SKM-1 (cell line): Measurements from ENCODE around the gene DYNC1I1.
A peak's percentile ranks its signal among the peaks of the same experiment; 100 is the strongest.

Source experiments
- DNase-seq: peaks from one replicate; lab custom pipeline; 2025; ENCODE audit not compliant: unreplicated experiment; lab: John Stamatoyannopoulos, UW

The DYNC1I1 gene

GRCh38 chr7:95847061-95847460 lies 74.7 kb downstream of the DYNC1I1 start:
- no peak for DNase-seq

DNA sequence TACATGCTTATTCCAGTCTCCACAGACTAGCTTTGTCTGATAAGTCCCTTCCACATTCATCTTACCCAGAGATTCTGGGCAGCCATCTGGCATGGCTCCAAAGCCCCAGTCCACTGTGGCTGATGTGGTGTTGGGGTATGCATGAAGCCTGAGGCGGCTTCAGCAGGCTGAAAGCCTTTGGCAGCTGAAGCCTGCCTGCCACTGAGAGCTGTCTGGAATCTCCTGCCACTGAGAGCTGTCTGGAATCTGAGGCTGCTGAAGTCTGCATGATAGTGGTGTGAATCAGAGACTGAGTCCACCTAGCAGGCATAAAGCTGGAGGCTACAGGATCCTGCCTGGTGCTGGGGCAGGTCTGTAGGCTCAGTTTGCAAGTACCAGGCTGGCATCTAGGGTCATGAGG lies 87.1 kb downstream of the DYNC1I1 start:
- no peak for DNase-seq

GRCh38 chr7:95861041-95861440 lies 88.7 kb downstream of the DYNC1I1 start:
- no peak for DNase-seq

- DNase-seq: no peak
These were observed 91.3 kb downstream of the DYNC1I1 start for GRCh38 chr7:95863623-95864022.

DNA sequence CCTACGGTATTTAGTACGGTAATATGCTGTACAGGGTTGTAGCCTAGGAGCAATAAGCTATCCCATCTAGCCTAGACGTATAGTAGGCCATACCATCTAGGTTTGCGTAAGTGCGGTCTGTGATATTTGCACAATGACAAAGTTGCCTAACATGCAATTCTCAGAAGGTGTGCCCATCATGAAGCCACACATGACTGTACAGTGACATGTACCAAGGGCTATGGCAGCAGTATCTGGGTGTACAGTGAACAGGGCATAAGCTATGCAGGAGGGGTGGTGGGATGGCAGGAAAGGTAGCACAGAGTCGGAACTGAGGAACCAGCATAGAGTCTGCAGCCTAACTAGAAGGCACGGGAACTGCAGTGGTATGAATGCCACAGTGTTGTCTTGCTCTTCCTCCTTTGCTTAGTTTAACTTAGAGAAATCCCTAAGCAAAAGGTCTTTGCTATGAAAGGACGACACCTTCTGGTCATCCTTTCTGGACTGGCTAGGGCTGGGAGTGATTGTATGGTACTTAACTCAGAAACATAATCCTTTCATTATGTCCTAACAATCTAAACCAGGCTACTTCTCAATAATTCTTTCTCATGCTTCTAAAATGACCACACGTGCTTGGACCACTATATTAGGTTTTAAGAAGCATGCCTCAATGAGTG lies 93.5 kb downstream of the DYNC1I1 start:
- DNase-seq: no peak

- no peak for DNase-seq
These were observed 95.0 kb downstream of the DYNC1I1 start for GRCh38 chr7:95867309-95867708.

GRCh38 chr7:95871075-95871848 lies 98.9 kb downstream of the DYNC1I1 start:
- DNase-seq: no peak

- no peak for DNase-seq
These were observed 99.5 kb downstream of the DYNC1I1 start for GRCh38 chr7:95871896-95872295.

DNA sequence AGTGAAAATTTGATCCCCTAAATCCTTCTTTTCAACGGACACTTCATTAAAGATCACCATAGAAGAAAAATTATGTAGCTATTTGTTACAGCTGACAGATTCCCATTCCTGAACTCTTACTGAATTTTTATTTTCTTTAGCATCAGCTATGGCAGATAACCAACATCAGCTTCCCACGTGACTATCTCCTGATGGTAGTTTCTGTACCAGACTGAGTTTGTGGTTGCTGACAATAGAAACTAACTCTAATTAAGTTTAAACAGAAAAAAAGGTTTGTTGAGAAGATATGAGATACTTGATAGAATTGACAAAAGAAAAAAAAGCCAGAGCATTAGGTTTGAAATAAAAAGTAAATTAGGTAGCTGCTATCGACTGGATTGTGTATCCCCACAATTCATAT lies 101.8 kb downstream of the DYNC1I1 start:
- no peak for DNase-seq

- no peak for DNase-seq
These were observed 102.3 kb downstream of the DYNC1I1 start for GRCh38 chr7:95874541-95875265.

- no peak for DNase-seq
These were observed 103.2 kb downstream of the DYNC1I1 start for GRCh38 chr7:95875519-95875918.

- no peak for DNase-seq
These were observed 106.3 kb downstream of the DYNC1I1 start for GRCh38 chr7:95878677-95879076.

- DNase-seq: no peak
These were observed 109.2 kb downstream of the DYNC1I1 start for GRCh38 chr7:95881597-95881996.

- no peak for DNase-seq
These were observed 110.9 kb downstream of the DYNC1I1 start for GRCh38 chr7:95883217-95883616.

- no peak for DNase-seq
These were observed 114.2 kb downstream of the DYNC1I1 start for GRCh38 chr7:95886501-95887090.

GRCh38 chr7:95893484-95893883 lies 121.1 kb downstream of the DYNC1I1 start:
- DNase-seq: no peak

- DNase-seq: no peak
These were observed 125.3 kb downstream of the DYNC1I1 start for GRCh38 chr7:95897557-95898251.

DNA sequence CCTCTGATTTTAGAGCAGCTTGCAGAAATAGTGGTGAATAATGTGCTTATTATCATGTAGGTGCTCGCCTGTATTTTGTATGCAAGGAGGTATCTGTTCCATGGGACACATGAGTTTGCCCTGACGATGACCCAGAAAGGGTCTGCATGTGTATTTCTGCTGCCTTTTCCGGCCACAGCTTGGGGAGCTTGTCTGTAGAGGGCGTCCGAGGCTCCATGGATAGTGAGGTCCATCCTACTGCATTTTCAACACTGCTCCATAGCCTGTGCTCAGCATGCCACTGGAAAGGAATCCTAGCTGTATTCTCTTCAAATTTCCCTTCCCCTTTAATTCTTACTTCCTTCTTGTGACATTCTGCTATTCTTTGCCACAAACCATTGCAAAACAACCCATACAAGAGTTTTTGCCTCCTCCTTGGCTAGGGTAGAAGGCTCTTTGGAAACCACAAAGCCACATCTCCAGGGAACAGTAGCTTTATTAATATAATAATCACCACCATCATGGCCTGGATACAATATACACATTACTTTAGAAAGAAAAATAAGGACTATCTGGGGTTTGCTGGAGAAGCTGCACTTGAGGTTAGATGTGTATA lies 127.7 kb downstream of the DYNC1I1 start:
- DNase-seq: peak; percentile 58

- no peak for DNase-seq
These were observed 128.7 kb downstream of the DYNC1I1 start for GRCh38 chr7:95901006-95901405.

DNA sequence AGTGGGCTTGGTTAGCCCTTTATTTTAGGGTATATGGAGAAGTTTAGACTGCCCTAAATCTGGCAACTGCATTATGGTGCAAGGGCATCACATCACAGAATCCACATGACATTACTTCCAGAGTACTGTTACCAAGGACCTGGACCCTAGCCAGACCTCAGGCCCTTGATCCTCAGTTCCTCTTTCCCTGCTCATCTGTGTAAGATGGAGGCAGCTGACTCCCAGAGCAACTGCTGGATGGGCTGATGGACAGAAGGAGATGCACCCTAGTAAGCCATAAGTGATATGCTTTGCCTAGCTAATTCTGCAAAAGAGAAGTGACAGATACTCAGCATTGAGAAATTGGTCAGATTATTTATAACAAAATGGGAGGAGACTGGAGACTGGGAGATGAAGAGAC lies 131.7 kb downstream of the DYNC1I1 start:
- DNase-seq: no peak

- DNase-seq: no peak
These were observed 132.8 kb downstream of the DYNC1I1 start for GRCh38 chr7:95905167-95905566.
